GM18867 (cell line): ENCODE data around the gene PDE4D.
A peak's percentile ranks its signal among the peaks of the same experiment; 100 is the strongest.
"Not testable (repeated sequence)": the region's sequence is repeated elsewhere in the genome, so short reads cannot be mapped to it uniquely, and the experiment has no call there.

Experiments
- ATAC-seq: cut with Tn5 transposase; IDR thresholded peaks from one replicate; pipeline ENCODE4 v1.9.1; 2021; ENCODE audit warnings: mild to moderate bottlenecking, moderate library complexity; ENCODE audit not compliant: unreplicated experiment

PDE4D gene

DNA sequence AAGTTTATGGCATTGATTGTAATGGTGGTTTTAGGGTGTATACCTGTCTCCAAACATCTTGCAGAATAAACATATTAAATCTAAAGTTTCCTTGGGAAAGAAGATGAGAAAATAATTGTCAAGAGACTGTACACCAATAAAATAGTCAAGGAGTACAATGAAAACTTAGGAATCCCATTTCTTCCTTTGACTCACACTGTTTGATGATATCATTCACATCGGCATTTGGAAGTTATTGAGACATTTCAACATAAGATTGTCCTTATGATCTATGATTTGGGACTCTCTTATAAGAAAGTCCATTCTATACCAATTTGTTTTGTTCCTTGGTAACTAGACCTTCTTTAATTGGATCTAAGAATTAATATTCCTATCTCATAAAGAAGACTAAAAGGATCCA lies 828.0 kb downstream of the PDE4D start:
- ATAC-seq: no peak

DNA sequence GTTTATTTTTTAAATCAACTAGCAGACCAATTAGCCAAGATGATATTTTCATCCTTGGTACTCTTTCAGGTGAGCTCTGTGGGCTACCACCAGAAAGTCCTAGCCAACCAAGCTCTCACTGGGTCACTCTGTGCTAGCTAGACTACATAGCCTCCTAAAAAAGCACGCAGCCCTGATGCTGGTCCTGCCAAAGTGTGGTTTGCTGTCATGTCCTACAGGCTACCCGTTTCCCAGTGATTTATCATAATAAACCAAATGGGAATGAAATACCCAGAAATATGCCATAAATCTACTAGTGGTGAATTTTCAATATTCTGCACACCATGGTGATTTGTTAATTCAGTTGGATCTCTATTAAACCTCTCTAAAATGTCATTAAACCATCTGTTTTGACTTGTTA lies 829.2 kb downstream of the PDE4D start:
- no peak for ATAC-seq

DNA sequence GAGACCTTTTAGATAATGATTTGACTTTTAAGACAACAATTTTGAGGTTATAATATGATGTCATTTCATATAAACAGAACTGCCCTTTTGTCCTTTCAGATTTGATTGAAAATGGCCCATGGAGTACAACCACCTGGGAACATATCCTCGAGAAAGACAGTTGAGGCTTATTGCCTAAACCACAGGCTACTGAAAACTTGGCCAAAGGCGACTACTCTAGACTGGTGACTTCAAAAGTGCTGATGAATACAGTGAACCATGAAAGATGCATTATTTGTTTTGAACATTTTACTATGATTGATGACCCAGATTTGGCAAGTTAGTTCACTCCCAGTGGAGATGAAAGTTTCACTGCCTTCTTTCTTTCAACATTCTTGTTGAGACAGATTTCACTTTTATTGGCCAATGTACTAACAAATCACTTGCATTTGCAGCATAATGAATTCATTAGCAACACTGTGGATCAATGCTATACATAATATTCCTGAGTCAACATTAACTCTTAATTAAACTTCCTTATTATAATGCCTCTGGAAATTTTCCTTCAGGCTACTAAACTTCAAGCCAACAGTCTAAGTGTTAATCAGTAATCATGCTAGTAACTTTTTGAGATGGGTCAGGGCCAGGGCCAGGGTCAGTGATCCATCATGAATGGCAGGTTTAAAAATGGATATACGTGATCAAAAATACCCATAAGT lies 830.4 kb downstream of the PDE4D start:
- ATAC-seq: no peak

DNA sequence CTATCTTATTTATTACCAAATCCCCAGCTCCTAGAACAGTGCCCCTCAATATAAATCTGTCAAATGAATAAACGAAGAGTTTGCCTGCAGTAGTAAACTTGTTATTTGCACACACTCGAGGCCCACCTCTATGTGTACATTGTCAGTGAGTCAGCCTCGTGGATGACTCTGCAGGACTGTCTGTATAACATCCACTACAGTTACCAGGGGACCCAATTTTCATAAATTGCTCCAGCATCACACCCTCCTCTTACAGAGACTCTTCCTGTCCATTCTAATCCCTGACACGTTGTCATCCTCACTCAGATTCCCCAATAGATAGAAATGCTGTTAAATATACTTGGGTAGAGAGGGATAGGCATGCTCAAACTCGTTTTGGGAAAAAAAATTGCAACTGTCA lies 832.1 kb downstream of the PDE4D start:
- ATAC-seq: no peak

DNA sequence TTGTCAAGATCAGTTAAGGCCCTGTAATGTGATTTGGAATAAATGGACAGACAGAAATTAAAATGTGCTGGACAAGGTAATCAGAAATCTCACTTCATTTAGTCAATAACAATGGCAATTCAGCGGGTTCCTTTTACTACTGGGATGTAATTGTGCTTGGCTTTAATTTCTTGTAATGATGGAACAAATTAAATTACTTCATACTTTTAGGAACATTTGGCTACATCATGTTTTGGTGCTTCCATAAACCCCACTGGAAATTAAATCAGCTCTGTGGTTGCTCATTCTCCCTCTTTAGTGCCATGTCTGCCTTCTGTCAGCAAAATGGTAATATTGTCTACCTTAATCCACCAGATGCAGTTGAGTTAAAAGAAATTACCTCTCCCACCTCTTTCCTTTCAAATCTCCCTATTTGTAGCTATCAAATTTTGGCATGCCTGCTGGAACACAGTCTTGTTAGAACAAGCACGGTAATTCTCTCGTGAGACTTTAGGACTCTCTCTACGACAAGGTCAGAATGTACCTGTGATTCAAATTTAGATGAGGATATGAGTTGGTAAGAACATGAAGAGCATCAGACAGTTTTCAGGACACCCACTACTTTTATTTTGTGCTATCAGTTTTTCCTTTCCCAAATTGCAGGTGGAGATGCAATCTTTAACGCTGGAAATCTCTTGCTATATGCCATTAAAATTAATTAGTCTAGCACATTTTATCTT lies 834.4 kb downstream of the PDE4D start:
- no peak for ATAC-seq

DNA sequence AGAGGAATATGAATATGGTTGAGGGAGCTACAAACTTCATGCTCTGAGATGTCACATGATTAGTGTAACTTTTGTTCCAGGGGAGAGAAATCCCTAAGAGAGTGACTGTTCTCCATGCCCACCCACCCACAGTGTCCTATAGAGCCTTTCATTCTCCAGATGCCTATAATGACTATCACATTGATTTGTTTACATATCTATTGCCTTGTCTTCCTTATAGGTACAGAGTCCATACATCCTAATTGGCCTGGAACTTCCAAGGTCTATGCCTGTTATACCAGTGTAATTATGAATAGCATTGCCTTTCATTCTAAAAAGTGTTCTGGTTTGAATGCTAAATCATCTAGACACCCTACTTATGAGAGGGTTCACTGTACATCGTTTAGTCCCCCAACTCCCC lies 835.3 kb downstream of the PDE4D start:
- no peak for ATAC-seq

DNA sequence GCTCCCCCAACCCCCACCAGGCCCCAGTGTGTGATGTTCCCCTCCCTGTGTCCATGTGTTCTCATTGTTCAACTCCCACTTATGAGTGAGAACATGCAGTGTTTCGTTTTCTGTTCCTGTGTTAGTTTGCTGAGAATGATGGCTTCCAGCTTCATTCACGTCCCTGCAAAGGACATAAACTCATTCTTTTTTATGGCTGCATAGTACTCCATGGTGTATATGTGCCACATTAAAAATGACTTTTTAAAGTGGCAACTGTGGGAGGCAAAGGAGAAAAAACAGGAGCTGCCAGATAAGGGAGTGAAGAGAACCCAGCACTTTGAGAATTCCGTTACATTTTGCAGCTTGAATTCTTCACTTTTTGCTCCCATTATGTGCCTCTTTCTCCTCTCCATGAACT lies 836.9 kb downstream of the PDE4D start:
- not testable (repeated sequence) for ATAC-seq

DNA sequence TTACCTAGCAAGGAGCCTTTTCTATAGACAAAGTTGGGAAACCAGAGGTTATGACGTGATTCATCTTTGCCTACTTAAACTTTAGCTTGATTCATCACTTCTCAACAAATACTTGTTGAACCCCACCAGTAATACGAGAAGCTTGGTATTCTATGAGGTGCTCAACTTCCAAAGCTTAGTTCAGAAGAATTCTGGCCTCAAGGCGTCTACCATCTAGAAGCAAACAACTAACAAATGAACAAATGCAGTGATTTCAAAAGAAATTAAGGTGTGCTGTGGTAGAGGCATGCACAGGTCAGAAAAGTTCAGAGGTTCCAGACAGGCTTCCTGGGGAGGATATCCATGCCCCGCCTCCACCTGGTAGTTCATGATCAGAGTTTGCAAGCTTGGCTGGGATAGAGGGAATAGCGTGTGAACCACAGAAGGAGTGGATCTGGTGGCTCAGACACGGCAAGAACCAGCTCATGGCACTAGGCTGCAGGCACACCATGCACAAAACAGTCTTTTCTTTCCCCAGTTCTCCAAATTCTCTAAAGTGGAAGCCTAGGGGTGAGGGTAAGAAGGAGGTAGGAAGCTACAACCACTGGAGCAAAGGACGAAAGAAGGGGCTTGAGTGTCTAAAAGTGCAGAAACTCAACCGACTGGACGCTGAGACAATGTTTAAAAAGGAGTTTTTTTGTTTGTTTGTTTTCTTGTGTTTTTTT lies 837.6 kb downstream of the PDE4D start:
- no peak for ATAC-seq

DNA sequence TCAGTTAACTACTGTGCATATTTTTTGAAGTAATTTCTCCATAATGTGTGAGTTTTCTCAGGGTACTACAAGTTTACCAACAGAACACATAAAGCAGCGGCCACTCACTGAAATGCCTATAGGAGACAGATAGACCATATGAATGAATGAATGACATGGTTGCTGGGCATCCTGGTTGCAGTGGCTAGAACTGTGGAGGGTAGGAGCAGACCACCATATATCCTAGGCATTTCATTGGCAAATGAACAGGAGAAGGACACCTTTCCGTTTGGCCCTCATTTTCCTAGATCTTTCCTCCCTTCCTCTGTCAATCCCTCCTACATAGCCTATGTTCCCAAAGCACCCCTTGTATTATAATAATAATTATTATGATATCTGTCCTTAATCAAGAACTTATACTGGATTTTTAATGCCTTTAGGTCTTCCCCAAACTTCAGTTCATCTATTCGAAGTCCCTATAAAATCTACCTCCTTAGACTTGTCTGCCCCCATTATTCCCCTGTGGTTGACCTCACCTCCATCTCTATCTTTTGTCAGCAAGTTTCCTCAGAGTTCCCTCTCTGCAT lies 838.5 kb downstream of the PDE4D start:
- no peak for ATAC-seq

DNA sequence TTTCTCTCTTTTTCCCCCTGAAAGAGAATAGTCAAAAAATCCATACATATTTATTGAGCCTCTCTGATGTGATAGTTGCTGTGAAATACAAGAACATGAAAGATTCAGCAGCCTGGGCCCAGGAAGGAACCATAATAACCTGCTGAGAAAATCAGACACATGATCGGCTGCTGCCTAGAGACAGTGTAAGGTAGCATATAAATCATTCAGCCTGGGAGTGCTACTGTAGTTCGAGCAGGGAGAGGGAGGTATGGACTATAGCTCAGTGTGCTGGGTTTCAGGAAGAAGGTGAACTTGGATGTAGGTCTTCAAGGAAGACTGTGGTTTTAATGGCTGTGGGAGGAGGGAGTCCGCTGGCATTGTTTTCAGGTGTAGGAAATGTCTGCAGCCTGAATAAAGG lies 841.6 kb downstream of the PDE4D start:
- no peak for ATAC-seq

DNA sequence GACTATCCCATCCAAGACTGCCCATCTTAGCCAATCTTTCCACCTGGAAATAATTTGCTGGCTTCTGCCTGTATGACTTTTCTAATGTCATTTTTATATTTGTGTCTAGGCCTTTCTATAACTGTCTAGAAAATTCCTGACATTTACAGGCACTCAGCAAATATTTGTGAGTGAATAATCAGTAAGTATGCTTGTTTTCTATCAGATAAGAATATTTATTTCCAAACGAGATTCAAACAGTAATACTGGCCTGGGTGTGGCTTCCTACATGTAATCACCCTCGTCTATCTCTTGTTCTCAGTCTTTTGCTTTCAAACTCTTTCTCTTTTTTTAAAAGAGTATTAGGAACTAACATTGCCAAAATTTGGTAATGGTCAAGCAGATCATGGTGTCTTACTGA lies 844.4 kb downstream of the PDE4D start:
- ATAC-seq: no peak

DNA sequence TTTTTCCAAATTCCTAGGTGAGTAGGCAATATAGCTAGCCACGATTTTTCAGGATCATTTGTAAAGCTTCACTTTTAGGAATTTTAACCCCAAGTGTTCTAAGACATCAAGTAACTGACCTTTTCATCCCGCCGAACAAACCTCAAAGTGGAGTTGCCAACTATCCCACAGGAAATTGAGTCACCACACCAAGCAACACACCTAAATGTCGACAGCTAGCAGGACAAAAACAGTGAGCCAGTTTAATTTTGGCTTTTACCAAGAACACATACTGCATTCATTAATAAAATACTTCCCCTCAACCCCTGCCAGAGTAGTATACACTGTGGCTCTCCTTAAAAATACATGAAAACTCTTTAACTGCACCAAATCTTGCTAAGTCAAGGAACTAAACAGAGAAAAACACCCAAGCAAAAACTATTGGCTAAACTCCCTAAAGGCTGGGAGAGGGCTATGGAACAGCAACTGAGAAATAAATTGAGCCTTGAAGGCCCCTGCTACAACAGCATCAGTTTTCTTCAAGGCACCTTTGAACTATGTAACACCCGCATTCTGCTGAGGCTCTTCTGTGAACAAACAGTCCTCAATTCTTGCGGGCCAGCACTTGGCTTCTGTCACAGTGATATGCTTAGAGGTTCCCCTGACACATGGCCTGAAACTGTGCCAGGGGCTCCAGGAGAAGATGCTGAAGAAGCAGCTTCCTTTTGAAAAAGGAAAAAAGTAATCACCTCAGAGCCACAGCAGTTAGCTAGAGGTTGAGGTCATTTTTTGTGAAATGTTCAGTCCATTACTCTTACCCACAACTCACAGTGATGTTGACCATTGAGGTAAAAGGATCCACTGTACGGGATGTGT lies 851.1 kb downstream of the PDE4D start:
- no peak for ATAC-seq

DNA sequence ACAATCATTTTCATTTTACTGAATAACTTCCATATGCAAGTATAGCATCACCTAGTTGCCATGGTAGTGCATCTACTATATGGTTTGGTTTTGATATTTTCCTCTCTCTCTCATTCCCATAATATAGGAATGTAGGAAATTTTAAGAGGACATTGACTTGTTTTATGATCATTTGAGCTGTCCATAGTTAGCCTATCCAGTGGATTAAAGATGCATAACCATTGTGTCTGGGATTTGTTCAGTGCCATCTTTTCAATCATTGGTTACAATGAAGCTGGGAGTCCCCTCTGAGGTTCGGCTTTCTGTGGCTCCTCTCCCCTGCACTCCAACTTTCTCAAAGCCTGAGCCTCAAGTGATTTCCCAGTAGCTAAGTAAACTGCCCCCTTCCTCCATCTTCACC lies 852.2 kb downstream of the PDE4D start:
- ATAC-seq: no peak

DNA sequence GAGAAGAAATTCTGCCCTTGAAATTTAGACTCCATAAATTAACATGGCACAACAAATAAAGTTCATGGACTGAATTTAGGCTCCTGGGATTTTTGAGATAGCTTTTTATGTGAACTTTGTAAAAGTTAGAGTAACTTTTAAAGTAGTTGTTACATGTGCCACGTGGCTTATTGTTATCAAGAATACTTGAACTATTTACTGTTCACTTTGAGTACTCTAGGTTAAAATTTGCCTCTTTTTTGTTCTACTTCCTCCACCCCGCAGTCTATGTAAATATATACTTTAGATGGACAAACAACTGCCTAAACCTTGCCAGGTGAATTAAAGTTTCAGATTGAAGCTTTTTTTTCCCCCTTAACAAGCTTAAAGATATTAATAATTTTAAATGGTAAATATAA lies 852.7 kb downstream of the PDE4D start:
- no peak for ATAC-seq

DNA sequence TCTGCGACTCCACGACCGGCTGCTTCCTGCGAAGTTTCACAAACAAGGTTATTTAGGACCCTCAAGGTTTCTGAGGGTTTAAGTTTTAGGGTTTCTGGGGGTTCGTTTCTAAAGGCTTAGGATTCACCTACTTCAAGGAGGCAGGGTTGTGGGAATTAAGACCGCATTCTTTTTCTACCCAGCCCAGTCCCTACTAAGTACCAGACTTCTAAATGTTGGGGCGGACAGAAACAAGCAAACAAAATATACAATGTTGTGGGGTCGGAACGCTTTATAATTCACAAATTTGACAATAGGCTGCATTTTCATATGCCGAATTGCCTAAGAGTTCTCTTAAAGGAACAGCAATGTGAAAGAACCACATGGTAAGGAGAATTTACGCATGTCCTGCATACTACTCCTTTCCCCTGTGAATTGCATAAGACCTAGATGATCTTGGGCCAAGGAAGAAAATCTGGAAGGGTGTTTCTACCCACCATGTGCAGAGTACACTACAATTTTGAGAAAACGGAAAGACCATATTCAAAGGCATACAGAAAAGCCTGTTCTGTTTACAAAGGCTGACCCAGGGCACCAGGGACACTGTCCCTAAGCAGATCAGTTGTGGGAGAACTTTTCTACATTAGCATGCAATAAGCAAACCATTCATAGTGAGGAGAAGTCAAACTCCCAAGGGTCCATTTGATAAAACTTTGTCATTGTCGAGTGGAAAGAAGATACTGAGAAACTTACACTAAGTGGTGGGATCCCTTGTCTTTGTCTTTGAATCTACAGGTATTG lies 853.3 kb downstream of the PDE4D start:
- ATAC-seq: no peak

DNA sequence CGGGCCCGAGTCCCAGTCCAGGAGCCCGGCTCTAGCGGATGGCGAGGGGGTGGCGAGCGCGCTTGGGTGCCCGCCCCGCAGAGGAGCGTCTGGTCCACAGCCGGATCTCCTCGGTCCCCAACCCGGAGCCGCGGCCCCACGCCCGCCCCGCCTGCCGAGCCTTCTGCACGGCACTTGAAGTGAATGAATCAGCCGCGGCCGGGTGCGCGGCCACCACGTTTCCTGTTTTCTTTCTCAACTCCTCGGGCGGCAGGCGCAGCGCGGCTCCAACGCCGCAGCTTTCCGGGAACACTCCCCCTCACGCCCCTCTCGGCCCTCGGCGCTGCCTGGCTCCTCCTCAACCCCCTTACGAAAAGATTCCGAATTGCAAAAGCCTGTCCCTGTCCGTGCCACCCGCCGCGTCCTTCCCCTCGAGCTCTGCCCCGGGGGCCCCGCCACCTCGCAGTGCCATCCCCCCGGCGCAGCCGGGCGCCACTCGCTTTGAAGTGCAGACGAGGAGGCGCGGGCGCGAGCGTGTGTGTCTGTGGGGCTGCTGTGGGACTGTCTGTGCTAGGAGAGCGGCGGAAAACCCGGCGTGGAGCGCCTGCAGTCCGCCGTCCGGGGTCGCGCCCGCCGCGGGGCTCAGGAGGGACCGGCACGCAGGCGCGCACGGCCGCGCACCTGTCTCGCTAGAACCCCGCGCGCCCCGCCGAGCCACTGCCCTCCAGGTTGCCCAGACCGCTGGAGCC lies 854.1 kb downstream of the PDE4D start:
- ATAC-seq: peak; percentile 66

DNA sequence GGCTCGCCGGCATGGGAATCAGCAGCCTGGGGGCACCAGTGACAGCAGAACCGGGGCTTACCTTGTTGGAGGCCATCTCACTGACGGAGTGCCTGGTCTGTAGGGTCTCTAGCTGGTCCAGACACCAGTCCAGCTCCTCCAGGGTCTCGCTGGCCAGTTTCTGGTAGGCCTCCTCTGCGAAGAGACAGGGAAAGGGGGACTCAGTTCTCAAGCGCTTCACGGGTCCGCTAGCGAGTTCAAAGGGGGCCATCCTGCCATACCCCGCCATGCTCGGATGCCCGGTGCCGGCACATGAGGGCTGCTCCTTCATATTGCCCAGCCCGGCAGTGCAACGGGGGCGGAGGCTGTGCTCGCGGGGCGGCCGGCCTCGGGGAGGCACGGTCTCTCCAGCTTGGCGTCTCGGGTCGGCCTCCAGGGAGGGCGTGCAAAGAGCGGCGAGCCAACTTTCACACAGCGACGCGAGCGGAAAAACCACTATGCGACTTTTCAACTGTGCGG lies 854.7 kb downstream of the PDE4D start:
- ATAC-seq: peak; percentile 40

DNA sequence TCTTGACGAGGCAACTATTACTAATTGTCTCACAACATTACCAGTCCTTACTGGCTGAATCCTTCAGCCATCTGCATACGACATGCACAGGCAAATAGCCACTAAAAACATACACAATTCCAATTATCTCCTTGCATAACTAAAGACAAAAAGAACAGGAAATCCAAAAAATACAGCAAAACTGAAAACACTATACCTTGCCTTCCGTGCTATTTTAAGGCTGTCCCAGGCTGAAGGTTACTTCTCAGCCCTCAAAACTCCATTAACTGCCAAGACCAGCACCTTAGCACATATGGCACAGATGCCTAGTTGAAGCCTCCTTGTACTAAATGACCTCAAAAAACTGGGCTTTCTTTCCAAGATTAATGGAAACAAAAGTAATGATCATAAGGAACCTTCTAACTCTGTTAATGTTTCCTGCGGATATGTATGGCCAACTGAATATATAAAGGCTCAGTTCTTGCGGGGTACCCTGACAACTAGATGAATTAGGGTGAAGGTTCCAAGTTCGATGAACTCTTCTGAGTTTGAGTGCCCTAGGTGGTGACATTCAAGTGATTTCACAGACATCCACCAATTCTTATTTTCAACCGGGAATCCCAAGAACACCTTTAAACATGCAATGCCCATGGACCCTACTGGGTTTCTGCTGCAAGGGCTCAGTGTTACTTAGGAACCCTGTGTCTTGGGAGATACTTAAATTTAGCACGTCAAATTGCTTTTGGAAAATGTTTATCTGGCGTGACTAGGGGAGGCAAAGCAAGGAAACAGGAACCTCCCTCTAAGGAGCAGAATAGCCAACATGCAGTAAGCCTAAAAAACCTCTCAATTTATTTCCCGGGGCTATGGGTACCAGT lies 855.4 kb downstream of the PDE4D start:
- no peak for ATAC-seq
